CD4-positive, alpha-beta T cell treated with Interleukin-4 for 1 hour (primary cell): ENCODE data around the gene GMDS.

Experiments
- DNase-seq, 2 donors: peaks; one replicate each; pipeline ENCODE4 v3.0.0-alpha.2; 2020 to 2022

GMDS gene

DNA sequence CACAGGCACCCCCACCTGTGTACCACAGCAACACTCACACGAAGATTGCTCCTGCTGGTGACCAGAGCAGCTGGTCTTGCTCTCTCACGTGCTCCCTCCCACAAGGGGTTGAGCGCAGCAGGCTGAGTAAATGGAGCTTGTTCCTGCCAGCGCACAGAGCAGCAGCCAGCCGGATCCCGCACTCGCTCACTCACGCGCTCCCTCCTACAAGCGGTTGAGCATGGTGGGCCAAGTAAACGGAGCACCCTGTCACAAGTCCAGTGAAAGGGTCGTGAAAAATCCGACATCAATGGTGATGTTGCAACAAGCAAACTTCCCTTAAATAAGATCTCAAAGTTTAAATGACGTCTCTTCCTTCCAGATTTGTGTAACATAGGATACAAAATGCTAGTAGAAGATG lies 322.0 kb downstream of the GMDS start:
- DNase-seq = no peak

DNA sequence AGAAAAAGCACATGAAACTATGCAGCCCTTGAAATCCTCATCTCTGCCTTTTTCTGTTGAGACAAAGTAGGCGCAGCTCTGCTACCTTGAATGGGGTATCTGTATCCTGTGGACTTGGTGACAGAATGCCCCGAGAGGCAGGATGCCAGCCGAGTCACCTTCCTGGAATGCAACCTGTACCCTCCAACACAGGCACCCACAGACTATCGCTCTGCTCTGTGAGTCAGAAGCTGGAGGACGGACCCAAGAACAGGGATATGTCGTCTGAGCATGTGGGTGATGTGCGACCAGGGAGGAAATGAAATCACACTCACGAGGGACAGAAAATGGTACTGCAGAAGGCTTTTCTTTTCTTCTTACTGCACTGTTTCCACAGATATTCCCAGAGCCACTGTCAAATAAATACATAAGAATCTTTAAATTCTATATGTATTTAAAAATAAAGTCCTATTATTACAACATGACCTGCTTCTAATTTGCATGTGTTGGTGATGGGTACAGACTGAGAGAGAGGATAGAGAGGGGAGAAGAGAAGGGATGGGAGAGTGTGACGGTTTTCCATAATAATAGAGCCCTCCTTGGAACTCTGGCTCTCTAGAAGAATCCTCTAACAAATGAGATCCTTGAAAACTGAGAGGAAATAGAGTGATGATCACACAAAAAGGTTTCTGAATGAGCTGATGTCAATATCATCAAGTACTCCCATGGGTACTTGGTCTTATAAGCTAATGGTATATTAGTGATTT lies 327.6 kb downstream of the GMDS start:
- DNase-seq = no peak

DNA sequence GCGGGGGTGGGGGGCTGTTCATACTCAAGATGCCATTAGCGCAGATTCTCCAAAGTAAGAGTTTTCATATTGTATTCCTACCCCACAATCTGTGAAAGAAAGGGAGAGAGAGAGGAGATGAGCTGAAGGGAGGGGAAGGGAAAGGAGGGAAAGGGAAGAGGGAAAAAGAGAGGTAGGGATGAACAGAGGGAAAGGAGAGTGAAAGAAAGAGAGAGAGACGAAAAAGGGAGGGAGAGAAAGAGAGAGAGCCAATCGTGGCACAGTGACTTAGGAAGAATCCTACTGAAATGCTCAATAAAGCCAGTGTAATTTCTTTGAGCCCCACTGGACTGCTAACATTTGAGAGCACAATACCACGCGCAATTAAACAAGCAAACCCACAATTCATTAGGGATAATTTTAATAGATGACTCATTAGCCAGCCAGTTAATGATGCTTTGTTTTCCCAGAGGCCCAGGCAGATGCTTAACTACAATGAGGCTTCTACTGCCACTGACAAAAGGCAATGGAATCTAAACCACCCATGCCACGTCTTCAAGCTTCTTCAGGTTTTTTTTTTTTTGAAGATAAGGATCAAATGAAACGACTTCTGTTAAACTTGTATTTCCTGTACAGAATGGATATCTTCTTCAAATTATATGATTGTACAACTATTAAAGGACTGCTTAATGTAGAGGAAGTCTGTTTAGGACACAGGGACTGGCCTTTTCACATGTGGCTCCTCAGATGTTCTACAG lies 328.9 kb downstream of the GMDS start:
- DNase-seq = no peak

DNA sequence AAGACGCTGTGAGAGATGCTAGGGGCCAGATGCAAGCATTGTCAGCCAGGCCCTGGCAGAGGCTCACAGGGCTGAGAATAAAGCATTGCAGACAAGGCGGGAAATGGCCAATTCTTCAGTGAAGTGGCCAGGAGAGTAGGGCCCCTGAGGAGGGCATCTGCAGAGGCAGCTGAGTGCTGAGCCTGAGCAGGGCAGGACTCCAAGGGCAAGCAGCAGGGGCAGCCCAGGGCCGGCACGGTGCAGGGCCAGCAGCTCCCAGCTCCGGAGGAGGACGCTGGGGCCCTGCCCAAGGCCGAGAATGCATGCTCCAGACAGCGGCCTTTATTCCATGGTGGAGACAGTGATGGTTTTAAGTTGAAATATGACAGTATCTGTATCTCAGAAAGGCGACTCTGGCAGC lies 330.2 kb downstream of the GMDS start:
- DNase-seq = no peak

DNA sequence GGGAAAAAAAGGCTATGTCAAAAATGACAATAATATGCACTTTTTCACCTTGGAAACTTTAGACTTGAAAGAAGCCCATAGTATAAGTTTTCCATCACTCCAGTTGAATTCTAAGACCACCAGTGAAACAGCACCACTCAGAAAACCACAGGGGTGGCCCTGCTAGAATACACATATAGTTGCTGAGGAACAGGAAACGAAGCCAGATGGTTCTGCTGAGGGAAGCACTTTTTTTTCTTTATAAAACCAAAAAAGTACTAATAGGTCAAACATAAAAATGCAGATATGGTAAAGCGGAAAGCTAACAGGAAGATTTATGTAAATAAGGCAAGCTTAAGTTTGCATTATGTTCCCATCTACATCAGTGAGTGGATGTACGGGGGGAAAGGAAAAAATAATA lies 331.8 kb downstream of the GMDS start:
- no peak for DNase-seq

DNA sequence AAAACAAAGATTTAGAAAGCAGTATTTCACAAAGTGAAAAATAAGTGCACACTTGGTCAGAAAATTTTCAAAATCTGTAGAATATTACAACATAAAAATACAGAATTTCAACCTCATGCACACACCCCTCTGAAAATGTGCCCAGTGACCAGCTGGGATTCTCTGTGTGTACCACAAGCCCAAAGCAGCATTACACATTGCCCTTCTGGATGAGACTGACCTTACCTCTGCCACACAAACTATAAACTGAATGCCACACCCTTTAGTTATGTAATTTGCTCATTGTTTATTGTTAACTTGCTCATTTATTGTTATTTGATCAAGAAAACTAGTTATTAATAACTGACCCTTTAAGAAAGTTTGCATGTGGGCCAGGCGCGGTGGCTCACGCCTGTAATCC lies 332.7 kb downstream of the GMDS start:
- DNase-seq = no peak

DNA sequence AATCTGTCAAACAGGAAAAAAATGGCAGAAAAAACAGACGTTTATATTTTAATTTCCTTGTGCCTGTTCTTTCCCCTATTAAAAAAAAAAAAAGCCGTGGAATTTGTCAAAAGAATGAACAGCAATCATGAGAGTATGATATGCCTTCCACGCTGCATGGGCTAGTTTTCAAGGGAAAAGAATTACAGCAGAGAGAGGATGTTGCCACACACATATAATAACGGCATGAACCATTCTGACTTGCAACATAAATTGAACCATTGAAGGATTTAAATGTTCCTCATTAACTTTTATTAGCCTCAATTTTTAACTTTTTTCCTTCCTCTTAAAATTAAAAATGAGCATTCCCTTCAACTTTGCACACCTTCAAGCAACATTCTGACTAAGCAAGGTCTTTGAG lies 333.9 kb downstream of the GMDS start:
- no peak for DNase-seq

DNA sequence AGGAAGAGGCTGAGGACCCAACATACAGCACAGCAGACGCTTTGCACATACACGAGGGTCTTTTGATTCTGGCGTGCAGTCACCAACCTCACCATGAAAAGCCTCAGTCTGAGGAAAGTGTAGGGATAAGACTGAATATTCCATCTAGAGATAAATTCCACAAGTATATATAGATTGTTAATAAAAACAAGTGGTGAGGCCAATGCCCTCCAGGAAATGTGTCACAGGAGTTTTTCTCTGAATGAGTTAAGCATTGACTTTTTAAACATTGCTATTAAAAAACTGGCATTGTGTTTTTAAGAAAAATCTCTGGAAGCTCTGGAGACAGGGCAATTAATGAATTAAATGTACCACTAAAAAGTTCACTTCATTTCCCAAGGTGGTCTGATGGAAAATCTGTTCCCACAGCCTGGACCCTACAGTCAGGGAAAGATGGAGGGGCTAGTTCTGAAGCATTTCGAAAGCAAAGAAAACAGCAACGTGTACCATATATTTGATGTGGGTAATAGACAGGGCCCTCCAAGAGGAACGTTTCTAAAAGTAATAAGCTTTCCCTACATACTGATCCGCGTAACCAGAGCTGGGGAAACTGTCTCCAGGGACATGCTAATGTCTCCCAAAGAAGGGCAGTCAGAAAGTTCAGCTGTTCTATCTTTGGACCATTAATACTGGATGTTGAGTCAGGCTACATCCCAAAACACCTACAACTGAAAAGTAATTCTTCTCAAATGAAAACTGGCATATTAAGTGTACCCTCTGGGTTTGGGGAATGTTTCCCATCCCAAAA lies 334.6 kb downstream of the GMDS start:
- no peak for DNase-seq

DNA sequence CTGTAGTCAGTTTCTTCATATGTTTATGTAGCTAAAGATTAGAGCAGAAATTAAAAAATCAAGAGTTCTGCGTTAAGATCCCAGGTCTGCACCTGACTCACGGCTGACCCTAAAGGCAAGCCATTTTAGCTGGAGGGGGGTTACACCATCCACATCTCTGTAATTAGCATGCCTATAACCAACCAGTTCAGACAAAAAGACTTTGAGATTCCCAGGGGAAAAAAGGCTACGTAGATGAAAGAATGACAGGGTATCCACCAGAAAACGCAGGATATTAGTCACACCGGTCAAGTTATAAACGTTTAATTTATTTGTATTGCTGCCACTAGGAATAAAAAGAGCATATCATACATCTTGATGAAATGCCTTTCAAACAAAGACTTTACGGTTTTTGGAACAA lies 336.6 kb downstream of the GMDS start:
- no peak for DNase-seq

DNA sequence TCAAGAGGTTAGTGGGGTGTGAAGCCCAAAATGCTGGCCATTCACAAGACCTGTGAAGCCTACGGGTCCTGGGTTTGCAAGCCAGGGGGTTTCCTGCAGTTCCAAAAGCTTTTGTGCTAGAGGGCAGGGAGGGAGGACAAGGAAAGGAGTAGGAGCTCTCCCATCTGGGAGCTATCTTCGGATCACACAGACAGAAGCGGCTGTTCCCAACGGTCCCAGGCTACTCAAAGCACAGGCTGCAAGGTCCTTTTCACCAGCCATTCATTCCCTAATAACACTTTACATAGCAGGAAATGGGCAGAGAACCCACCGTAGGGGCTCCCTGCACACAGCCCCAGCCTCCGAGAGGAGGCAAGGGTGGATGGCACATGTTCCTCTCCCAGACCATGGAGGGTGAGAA lies 338.8 kb downstream of the GMDS start:
- no peak for DNase-seq

DNA sequence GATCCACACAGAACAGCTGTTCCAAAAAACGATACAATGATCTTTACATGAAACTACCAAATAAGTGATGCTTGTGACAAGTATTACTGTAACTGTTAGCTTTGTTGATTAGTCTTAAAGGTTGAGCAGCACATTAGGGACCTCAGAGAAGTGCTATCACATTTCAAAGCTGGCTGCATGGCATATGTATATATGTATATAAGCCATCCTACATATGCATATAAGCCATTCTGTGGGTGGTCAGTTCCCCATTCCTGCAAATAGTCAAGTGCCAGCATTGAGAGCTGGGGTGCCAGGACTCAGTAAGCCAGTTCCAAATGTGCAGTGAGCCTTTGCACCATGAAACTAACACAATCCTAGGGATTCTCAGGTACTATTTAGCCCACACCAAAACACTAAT lies 339.4 kb downstream of the GMDS start:
- DNase-seq = no peak

DNA sequence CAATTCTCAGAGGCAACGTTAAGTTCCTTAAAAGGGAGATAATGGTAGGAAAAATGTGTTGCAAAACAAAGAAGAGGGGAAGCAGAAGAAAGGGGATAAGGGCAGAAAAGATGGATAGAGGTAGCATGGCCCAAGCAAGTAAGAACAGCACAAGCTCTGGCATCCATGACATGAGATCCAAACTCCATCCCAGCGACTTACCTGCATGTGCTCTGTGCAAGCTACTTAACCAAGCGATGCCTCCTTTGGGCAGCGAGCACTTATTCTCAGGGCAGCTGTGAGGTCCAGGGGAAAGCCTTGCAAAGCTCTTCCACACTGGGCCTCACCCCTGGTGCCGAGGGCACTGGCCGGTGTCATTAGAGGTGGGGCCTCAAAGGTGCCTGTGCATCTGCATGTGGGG lies 340.5 kb downstream of the GMDS start:
- DNase-seq = no peak

DNA sequence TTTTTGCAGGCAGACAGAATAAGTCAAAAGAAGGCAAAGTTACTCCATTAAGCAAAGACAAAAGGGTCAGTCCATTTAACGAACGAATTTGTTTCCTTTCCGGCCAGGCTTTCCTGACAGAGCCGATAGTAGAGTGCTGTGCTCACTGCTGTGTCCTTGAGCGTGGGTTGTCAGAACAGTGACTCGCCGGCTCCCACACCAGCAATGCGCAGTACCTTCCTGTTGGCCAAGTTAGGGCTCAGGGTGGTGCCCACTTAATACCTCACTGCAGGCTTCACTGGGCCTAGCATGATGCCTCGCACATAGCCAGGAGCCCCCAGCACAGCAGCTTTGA lies 341.0 kb downstream of the GMDS start:
- no peak for DNase-seq

DNA sequence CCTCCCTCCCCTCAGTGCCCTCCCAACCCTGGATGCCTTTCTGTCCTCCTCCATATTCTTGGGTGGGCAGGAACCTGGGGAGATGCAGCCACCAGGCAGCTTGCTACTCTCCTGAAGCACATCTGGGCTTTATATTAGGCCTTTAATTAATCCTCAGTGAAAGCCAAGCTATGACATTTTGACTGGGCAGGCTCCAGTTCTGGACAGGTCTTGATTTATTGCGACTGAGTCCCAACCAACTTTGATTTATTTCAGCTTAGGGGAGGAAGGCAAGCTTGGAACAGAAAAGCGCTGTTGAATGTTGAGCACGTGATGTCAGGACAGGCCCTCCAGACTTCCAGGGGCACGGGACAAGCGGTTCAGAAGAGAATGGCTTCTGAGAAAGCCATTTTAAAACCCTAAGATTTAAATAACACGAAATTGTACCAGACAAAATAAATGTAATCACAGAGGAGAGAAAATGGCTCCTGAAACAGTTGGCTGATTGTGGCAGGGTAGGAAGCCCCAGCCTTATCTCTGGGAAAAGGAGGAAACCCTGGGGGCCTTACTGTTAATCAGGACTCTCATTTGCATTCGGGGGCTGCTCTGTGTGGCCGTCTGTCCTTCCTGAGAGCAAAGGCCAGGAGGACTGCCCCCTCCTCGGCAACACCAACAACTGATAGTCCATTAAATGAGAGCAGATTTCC lies 341.5 kb downstream of the GMDS start:
- no peak for DNase-seq

DNA sequence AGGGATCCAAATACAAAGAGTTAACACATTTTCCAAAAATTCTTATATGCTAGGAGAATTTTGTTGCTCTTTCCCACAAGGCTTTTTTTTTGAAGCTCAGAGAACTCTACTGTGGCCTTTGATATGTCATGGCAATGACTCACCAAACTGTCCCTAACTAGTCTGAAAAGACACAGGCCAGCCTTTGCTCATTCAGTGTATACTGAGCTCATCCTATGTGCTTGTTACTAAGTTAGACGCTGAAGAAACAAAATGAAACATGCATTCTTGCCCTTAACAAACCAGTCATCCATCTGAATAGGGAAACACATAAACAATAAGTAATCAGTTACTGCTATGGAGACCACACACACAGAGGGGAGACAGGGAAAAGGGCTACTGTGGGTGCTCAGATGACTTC lies 343.8 kb downstream of the GMDS start:
- DNase-seq = no peak

DNA sequence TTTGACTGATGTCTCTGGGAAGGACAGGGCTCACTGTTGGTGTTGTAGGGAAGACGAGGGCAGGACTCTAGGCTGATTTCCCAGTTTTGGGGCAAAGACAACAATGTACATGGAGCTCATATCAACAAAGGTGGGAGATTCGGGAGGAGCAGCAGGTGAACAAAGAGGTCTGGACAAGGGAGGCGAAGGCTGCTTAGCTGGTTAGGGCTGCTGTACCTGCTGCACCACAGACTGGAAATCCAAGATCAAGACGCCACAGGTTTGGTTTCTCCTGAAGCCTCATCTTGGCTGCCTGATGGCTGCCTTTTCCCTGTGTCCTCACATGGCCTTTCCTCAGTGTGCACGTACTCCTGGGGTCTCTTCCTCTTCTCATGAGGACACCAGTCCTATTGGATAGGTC lies 348.5 kb downstream of the GMDS start:
- DNase-seq = no peak

DNA sequence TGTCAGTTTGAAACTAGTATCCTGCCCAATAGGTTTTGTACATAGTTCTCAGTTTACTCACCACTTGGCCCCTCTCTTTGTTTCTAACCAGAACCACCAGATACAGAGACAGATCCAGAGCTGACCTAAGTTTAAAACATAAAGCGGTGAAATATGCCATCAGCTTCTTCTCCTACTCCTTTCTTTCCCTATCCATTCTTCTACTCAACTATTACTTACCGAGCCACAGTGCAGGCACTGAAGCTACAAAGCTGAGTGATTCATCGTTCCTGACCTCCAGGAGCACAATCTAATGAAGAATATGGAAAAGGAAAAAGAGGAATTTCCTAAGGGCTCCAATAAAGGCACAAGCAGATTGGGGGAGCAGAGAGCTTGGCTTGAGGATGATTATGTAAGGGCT lies 349.7 kb downstream of the GMDS start:
- no peak for DNase-seq

DNA sequence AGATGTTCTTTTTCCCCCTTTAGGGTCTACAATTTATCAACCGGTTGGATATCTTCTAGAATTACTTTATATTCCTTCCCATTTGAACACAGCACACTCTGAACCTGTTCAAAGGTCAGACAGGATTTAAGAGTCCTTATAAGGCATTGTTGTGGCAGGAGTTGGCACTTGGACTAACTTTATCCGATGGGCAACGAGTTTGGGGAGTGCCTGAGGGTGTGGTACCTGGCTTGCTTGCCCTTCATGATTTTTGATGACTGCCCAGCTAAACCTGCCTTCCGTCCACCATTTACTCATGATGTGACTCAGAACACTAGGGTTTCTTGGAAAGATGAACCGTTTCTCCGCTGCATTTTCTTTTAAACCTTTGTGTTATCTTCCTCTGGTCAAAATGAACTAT lies 350.5 kb downstream of the GMDS start:
- no peak for DNase-seq

DNA sequence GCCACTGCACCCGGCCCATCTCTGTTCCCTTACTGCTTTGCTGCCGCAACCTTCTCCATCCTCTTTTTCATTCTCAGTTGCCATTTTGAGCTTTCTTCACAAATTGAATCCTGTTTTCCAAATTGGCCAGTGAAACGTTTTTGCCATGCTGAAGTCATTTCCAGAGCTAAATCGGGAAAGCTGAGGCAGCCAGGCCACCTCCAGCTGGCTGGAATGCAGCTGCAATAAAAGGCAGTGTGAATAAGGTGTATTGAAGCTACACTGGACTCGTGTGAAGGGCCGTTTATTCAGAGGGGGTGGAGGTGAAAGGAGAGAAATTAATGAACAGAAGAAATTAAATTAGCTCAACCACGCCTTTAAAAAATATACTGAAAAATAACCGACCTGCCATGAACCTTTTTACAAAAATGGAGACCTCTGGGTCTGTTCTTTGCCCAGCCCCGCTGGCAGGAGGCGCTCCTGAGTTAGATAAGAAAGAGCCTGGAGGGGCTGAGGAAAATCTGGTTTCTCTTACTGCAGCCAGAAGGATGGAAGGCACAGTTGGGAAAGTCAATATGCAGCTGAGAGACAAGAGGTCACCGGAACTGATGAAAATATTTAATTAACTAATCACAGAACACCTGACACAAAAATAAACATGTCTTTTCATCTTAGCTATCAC lies 351.8 kb downstream of the GMDS start:
- no peak for DNase-seq

DNA sequence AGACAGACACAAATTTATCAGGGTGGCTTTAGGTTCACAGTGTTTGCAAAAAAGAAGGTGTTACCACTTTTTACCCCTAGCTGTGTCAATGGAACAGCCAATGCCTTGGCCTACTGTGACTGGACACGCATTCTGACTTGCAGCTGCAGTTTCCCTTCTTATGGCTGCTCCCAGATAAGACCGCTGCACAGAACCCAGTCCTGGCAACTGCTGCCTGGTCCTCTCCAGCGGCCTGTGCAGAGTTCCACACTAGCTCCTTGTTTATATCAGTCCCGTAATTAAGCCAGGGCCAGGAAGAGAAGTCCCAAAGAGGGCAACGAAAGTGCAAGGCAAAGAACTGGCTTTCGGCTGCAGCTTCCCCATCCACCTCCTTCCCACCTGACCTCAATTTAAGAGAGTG lies 352.7 kb downstream of the GMDS start:
- DNase-seq = no peak

DNA sequence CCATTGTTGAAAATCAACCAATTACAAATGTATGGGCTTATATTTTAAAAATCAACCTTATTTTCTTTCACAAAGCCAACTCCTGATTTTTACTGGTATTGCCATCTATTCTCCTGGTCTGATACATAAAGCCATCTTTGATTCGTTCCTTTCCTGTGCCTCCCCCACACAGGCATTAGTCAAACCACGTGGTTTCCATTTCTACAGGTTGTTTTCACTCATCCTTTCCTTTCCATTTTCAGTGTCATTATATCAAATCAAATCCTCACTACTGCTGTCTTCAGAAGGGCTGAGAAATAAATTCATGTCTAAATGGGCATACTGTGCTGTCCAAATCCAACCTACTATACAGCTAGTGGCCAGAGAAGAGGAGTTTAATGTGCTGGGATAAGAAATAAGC lies 354.4 kb downstream of the GMDS start:
- no peak for DNase-seq

DNA sequence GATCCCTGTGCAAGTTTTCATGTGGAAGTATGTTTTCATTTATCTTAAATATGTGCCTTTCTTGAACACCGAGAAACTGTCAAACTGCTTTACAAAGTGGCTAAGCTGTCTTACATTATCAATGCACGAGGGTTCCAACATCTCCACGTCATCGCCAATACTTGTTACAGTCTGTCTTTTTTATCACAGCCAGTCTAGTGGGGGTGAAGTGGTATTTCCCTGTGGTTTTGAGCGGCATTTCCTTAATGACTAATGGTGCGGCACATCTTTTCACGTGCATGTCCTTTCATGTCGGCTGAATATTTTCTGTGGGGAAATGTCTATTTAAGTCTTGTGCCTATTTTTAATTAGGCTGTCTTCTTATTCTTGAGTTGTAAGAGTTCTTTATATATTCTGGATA lies 355.3 kb downstream of the GMDS start:
- no peak for DNase-seq

DNA sequence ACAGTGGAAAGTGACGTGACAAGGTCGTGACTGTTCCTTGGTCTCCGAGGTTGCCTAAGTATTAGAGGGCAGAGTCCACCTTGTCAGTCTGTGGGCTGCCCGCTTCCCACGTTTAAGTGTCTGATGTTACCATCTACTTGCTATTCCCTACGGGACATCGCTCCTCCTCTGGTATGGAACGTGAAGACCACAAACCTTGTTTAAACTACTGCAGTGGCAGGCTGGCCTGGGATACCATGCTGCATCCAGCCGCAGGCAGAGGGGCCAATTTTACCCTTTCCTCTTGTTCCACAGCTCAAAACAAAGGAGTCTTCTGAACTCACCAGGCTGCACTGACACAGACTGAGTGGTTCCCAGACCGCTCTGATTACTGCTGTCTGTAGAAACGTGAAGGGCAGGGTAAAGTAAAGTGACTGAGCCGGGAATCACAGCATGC lies 359.8 kb downstream of the GMDS start:
- no peak for DNase-seq
